ENCODE results near the gene INO80C.

INO80C gene

GRCh38 chr18:35511833-35512232 lies 14.1 kb upstream of the INO80C start:
- peaks cover 52% of the 10 kb centered on the region for H3K79me1 ChIP-seq (ENCODE audit: low read length)
- H3K27me3 ChIP-seq (ENCODE audit: insufficient read depth, low read length) = no peaks in the 10 kb centered on the region
- WGBS (ENCODE audit: extremely low coverage, insufficient coverage, insufficient read length) = no CpG with 5 or more reads among the region's 1 CpG
- H4K91ac ChIP-seq (ENCODE audit: low read depth, low read length) = no peak overlapping the region
- H2BK5ac ChIP-seq (ENCODE audit: low read depth, low read length, poor library complexity) = no peak overlapping the region
- peaks cover 37 to 55% of the 10 kb centered on the region in 2 experiments for H3K4me1 ChIP-seq (ENCODE audit: control insufficient read depth in 1 of 2, insufficient read depth in 2 of 2, low read length in 2 of 2)
- no peak overlapping the region for H3K4me3 ChIP-seq (ENCODE audit: low read depth, low read length)
- no peak overlapping the region for H3K9ac ChIP-seq (ENCODE audit: low read length)
- H3K14ac ChIP-seq (ENCODE audit: low read length) = no peak overlapping the region
- H3K79me2 ChIP-seq (ENCODE audit: control insufficient read depth, insufficient read depth, low read length, poor library complexity) = peaks cover 6% of the 10 kb centered on the region
- no peak overlapping the region for H4K12ac ChIP-seq (ENCODE audit: low read depth, low read length)
- no peak overlapping the region for H2AK5ac ChIP-seq (ENCODE audit: low read length)
- no peak overlapping the region for H3K4ac ChIP-seq (ENCODE audit: low read depth, low read length)
- no peak overlapping the region for H3K4me2 ChIP-seq (ENCODE audit: low read length)
- H4K8ac ChIP-seq (ENCODE audit: low read depth, low read length) = no peak overlapping the region
- no peak for DNase-seq
- no peak overlapping the region for H2AFZ ChIP-seq (ENCODE audit: insufficient read depth, low read length, poor library complexity)
- H3K27ac ChIP-seq (ENCODE audit: low read depth, low read length) = no peak overlapping the region
- no peak overlapping the region for H3K18ac ChIP-seq (ENCODE audit: low read length)
- no peak overlapping the region for H2BK120ac ChIP-seq (ENCODE audit: insufficient read depth, low read length, poor library complexity)
- H3K36me3 ChIP-seq (ENCODE audit: control insufficient read depth in 1 of 2, insufficient read depth in 2 of 2, low read length in 2 of 2) = no peaks in the 10 kb centered on the region
- H3K23ac ChIP-seq (ENCODE audit: low read length) = no peak overlapping the region
- no peaks in the 10 kb centered on the region for H3K9me3 ChIP-seq (ENCODE audit: insufficient read depth, low read depth, low read length)
- H2BK12ac ChIP-seq (ENCODE audit: low read length) = peak overlapping the region; percentile 58

DNA sequence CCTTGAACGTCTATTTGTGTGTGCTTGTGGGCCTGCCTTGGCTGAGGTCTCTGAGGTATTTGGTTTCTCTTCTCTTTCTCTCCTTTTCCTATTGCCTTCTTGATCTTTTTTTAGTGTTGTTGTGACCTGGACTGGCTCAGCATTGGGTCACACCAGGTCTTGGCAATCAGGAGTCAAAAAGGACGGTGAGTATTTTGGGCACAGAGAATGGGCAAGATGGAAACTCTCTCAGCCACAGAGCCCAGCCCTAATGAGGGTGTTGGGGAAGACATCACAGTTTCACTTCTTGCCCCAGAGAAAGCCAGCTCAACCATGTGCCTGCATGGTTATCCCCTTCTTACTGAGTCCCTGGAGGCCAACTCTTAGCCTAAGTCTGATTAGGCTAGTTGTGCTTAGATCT lies 13.7 kb upstream of the INO80C start:
- WGBS (ENCODE audit: extremely low coverage, insufficient coverage, insufficient read length) = no CpG with 5 or more reads among the region's 2 CpGs
- H3K27me3 ChIP-seq (ENCODE audit: insufficient read depth, low read length) = no peaks in the 10 kb centered on the region

GRCh38 chr18:35510076-35510651 lies 12.4 kb upstream of the INO80C start:
- no peak overlapping the region for H3K9ac ChIP-seq (ENCODE audit: low read length)
- no peak for DNase-seq
- H3K36me3 ChIP-seq (ENCODE audit: control insufficient read depth in 1 of 2, insufficient read depth in 2 of 2, low read length in 2 of 2) = no peaks in the 10 kb centered on the region
- no peak overlapping the region for H3K4me3 ChIP-seq (ENCODE audit: low read depth, low read length)
- H3K79me2 ChIP-seq (ENCODE audit: control insufficient read depth, insufficient read depth, low read length, poor library complexity) = peaks cover 5% of the 10 kb centered on the region
- H3K4ac ChIP-seq (ENCODE audit: low read depth, low read length) = no peak overlapping the region
- H4K91ac ChIP-seq (ENCODE audit: low read depth, low read length) = peak overlapping the region; percentile 15
- H3K14ac ChIP-seq (ENCODE audit: low read length) = no peak overlapping the region
- no CpG with 5 or more reads among the region's 4 CpGs for WGBS (ENCODE audit: extremely low coverage, insufficient coverage, insufficient read length)
- no peak overlapping the region for H3K18ac ChIP-seq (ENCODE audit: low read length)
- H2AK5ac ChIP-seq (ENCODE audit: low read length) = no peak overlapping the region
- H3K23ac ChIP-seq (ENCODE audit: low read length) = no peak overlapping the region
- H3K27me3 ChIP-seq (ENCODE audit: insufficient read depth, low read length) = no peaks in the 10 kb centered on the region
- no peaks in the 10 kb centered on the region for H3K9me3 ChIP-seq (ENCODE audit: insufficient read depth, low read depth, low read length)
- H4K8ac ChIP-seq (ENCODE audit: low read depth, low read length) = no peak overlapping the region
- H3K4me2 ChIP-seq (ENCODE audit: low read length) = no peak overlapping the region
- peaks cover 40% of the 10 kb centered on the region for H3K79me1 ChIP-seq (ENCODE audit: low read length)
- H2BK120ac ChIP-seq (ENCODE audit: insufficient read depth, low read length, poor library complexity) = peak overlapping the region; percentile 6
- no peak overlapping the region for H3K27ac ChIP-seq (ENCODE audit: low read depth, low read length)
- H2BK12ac ChIP-seq (ENCODE audit: low read length) = peak overlapping the region; percentile 3
- no peak overlapping the region for H2AFZ ChIP-seq (ENCODE audit: insufficient read depth, low read length, poor library complexity)
- H4K12ac ChIP-seq (ENCODE audit: low read depth, low read length) = no peak overlapping the region
- H2BK5ac ChIP-seq (ENCODE audit: low read depth, low read length, poor library complexity) = no peak overlapping the region
- H3K4me1 ChIP-seq (ENCODE audit: control insufficient read depth in 1 of 2, insufficient read depth in 2 of 2, low read length in 2 of 2) = peaks cover 30 to 44% of the 10 kb centered on the region in 2 experiments

More for the DNA sequence above, 13.7 kb upstream of the INO80C start:
- H2AK5ac ChIP-seq (ENCODE audit: low read length) = peak overlapping the region; percentile 27
- no peak overlapping the region for H3K23ac ChIP-seq (ENCODE audit: low read length)
- H3K4me3 ChIP-seq (ENCODE audit: low read depth, low read length) = no peak overlapping the region
- no peak for DNase-seq
- H4K12ac ChIP-seq (ENCODE audit: low read depth, low read length) = no peak overlapping the region
- peaks cover 6% of the 10 kb centered on the region for H3K79me2 ChIP-seq (ENCODE audit: control insufficient read depth, insufficient read depth, low read length, poor library complexity)
- no peak overlapping the region for H4K8ac ChIP-seq (ENCODE audit: low read depth, low read length)
- H2AFZ ChIP-seq (ENCODE audit: insufficient read depth, low read length, poor library complexity) = no peak overlapping the region
- peak overlapping the region; percentile 41 for H2BK12ac ChIP-seq (ENCODE audit: low read length)
- no peak overlapping the region for H3K18ac ChIP-seq (ENCODE audit: low read length)
- no peak overlapping the region for H3K9ac ChIP-seq (ENCODE audit: low read length)
- H3K14ac ChIP-seq (ENCODE audit: low read length) = no peak overlapping the region
- no peak overlapping the region for H3K27ac ChIP-seq (ENCODE audit: low read depth, low read length)
- peaks cover 49% of the 10 kb centered on the region for H3K79me1 ChIP-seq (ENCODE audit: low read length)
- H2BK5ac ChIP-seq (ENCODE audit: low read depth, low read length, poor library complexity) = no peak overlapping the region
- H3K36me3 ChIP-seq (ENCODE audit: control insufficient read depth in 1 of 2, insufficient read depth in 2 of 2, low read length in 2 of 2) = no peaks in the 10 kb centered on the region
- no peaks in the 10 kb centered on the region for H3K9me3 ChIP-seq (ENCODE audit: insufficient read depth, low read depth, low read length)
- no peak overlapping the region for H3K4me2 ChIP-seq (ENCODE audit: low read length)
- H3K4ac ChIP-seq (ENCODE audit: low read depth, low read length) = no peak overlapping the region
- no peak overlapping the region for H4K91ac ChIP-seq (ENCODE audit: low read depth, low read length)
- H3K4me1 ChIP-seq (ENCODE audit: control insufficient read depth in 1 of 2, insufficient read depth in 2 of 2, low read length in 2 of 2) = peaks cover 36 to 50% of the 10 kb centered on the region in 2 experiments
- peak overlapping the region; percentile 48 for H2BK120ac ChIP-seq (ENCODE audit: insufficient read depth, low read length, poor library complexity)

GRCh38 chr18:35508746-35509338 lies 11.1 kb upstream of the INO80C start:
- H3K4me2 ChIP-seq (ENCODE audit: low read length) = no peak overlapping the region
- no peaks in the 10 kb centered on the region for H3K9me3 ChIP-seq (ENCODE audit: insufficient read depth, low read depth, low read length)
- peaks cover 20 to 33% of the 10 kb centered on the region in 2 experiments for H3K4me1 ChIP-seq (ENCODE audit: control insufficient read depth in 1 of 2, insufficient read depth in 2 of 2, low read length in 2 of 2)
- no peak overlapping the region for H4K12ac ChIP-seq (ENCODE audit: low read depth, low read length)
- H3K4me3 ChIP-seq (ENCODE audit: low read depth, low read length) = no peak overlapping the region
- no peak overlapping the region for H3K4ac ChIP-seq (ENCODE audit: low read depth, low read length)
- H3K27me3 ChIP-seq (ENCODE audit: insufficient read depth, low read length) = no peaks in the 10 kb centered on the region
- peaks cover 29% of the 10 kb centered on the region for H3K79me1 ChIP-seq (ENCODE audit: low read length)
- H3K9ac ChIP-seq (ENCODE audit: low read length) = no peak overlapping the region
- no peak overlapping the region for H2AFZ ChIP-seq (ENCODE audit: insufficient read depth, low read length, poor library complexity)
- peak overlapping the region; percentile 85 for H2BK5ac ChIP-seq (ENCODE audit: low read depth, low read length, poor library complexity)
- H3K23ac ChIP-seq (ENCODE audit: low read length) = no peak overlapping the region
- WGBS (ENCODE audit: extremely low coverage, insufficient coverage, insufficient read length) = no CpG with 5 or more reads among the region's 6 CpGs
- no peaks in the 10 kb centered on the region for H3K36me3 ChIP-seq (ENCODE audit: control insufficient read depth in 1 of 2, insufficient read depth in 2 of 2, low read length in 2 of 2)
- peak overlapping the region; percentile 89 for H4K91ac ChIP-seq (ENCODE audit: low read depth, low read length)
- peak overlapping the region; percentile 3 for H2AK5ac ChIP-seq (ENCODE audit: low read length)
- peak overlapping the region; percentile 44 for H3K27ac ChIP-seq (ENCODE audit: low read depth, low read length)
- no peak overlapping the region for H4K8ac ChIP-seq (ENCODE audit: low read depth, low read length)
- DNase-seq = peak; percentile 82 to 88
- H2BK120ac ChIP-seq (ENCODE audit: insufficient read depth, low read length, poor library complexity) = peak overlapping the region; percentile 23
- H3K79me2 ChIP-seq (ENCODE audit: control insufficient read depth, insufficient read depth, low read length, poor library complexity) = peaks cover 3% of the 10 kb centered on the region
- H3K18ac ChIP-seq (ENCODE audit: low read length) = no peak overlapping the region
- peak overlapping the region; percentile 30 for H3K14ac ChIP-seq (ENCODE audit: low read length)
- H2BK12ac ChIP-seq (ENCODE audit: low read length) = peak overlapping the region; percentile 68

All from trophoblast cell (in vitro differentiated cells and primary cell).